Muscle of back (tissue), 11 donors: ENCODE results near the gene CCNY. TPM values are rescaled to one million over a fixed set of nuclear protein-coding genes. Genes with fewer than 3 reads are reported as not detected.

Experiments used
- DNase-seq, 3 donors: peaks; one replicate each; pipeline versions ENCODE4 v3.0.0 to v3.0.0-alpha.2; 2013
- polyA plus RNA-seq, 10 donors: library from polyadenylated mRNA; unstranded; fragments of 120-200 nt; gene quantifications; one replicate each; pipeline ENCODE4 v1.2.1, GENCODE V29; 2013; ENCODE audit not compliant: insufficient read length in 10 of 10

Gene CCNY
- polyA plus RNA-seq, 10 donors = 79.1 to 108 (median 95.8) TPM

DNA sequence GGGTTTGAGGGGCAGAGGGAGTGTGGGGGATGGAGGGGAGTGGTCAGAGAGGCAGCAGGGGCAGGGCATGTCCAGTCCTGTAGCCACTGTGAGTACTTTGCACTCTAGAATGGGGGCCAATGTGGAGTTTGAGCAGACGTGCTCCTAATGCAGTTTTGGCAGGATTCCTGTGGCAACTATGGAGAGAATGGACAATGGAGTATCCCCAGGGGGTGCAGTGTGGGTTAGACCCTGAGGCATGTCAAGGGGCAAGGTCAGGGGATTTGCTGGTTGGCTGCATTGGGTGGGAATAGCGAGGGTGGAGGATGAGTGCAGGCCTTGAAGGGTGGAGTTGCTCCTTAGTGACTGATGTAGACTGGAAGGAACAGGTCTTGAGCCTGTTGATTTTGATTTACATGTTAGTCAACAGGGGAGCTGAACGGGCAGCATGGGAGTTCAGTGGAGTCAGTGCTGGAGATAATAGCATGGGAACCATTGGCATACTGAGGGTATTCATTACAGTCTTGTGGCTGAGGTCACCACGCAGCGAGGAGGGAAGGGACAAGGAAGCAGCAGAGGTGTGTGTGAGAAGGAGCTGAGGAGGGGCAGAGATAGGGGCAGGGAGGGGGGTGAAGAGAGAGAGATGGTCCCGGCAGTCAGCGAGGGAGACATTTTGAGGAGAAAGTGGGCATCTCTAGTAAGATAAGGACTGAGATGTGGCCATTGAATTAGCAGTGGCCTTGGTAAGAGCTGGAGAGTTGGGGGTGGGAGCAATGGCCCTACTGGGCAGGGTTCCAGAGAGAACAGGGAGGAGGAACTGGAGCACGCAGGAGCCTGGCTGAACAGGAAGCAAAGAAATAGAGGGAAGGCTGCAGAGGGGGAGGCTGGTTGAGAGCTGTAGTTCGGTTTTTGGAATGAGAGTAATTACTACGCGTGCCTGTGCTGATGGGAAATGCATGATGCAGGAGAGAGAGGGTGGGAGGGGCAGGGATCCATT is 112.7 kb downstream of the CCNY start:
- peak in 1 of 3 donors; percentile 49 for DNase-seq

DNA sequence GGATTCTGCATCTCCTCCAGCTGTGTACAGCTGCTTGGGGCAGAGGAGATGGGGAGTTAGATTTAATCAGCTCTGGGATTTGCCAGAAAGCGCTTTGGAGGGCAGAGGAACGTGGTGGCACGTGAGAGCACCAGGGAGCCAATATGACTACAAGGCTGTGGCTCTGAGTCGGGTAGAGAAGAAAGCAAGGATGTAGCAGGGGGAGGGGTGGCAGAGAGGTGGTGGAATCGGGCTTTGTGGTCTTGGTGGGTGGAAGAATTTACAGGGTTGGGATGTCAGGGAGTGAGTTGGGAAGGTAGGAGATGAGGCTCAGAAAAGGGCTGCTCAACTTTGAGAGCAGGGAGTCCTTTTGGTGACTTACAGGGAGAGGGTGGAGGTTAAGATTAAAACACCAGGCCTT is 113.6 kb downstream of the CCNY start:
- DNase-seq = no peak

DNA sequence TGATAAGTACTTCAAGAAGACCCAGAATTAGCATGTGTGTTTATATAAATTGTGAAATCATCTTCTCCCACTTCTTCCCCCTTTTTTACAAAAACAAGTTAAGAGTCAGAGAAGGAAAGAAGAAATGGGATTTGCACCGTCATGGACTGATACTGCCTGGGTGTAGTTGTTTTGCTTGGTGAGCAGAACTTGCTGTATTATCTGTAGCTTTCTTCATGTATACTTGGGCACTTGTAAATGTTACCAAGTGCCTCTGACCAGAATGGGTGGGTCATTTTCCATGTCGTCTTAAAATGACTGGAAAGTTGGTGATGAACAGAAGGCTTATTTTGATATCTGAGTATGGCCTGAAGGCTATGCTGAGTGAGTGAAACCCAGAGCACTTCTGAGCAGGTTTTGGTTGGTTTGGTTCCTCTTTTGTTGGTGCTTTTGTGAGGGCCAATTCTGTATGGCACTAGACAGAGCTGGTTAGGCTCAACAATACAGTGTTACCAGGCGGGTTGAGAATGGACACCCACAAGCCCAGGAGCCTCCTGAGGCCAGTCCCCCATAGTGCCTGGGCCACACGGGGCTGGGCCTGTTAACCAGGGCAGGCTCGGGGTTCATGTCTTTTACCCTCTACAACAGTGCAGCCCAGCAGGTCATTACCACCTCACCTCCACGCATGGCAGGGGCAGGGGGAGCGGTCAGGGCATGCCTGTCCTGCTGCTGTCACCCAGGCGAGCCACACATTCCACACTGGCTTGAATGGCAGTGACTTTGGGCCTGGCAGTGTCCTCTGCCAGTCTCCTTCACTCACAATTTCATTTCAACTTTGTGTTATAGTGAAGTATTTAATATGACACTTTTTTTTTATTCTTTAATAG is 115.1 kb downstream of the CCNY start:
- DNase-seq = no peak

DNA sequence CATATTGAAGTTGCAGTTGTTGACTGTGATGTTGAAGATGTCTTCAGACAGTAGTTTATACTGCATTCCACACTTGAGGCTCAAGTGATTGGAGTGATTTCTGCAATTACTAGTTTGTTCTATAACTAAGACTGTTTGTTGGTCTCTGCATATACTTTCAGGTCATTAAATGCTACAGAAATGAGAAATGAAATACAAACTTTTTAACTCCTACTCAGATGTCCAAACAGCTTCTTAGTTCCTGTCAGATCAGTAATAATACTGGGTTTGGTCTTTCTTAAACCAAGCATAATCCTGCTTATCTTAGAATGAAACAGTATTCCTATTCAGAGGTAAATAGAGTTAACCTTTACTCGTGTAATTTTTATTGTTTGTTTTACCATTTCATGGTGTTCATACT is 115.9 kb downstream of the CCNY start:
- no peak for DNase-seq

DNA sequence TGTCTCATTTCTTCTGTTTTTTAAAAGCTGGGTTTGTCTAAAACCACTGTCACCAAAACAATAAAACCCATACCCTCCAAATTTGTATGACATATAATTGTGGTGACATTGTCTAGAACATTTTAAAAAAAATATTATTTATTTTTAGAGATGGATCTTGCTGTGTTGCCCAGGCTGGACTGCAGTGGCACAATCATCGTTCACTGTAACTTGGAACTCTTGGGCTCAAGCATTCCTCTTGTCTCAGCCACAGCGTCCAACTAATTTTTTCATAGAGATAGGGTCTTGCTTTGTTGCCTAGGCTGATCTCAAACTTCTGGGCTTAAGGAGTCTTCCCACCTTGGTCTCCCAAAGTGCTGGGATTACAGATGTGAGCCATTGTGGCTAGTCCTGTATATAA is 116.5 kb downstream of the CCNY start:
- DNase-seq = no peak

DNA sequence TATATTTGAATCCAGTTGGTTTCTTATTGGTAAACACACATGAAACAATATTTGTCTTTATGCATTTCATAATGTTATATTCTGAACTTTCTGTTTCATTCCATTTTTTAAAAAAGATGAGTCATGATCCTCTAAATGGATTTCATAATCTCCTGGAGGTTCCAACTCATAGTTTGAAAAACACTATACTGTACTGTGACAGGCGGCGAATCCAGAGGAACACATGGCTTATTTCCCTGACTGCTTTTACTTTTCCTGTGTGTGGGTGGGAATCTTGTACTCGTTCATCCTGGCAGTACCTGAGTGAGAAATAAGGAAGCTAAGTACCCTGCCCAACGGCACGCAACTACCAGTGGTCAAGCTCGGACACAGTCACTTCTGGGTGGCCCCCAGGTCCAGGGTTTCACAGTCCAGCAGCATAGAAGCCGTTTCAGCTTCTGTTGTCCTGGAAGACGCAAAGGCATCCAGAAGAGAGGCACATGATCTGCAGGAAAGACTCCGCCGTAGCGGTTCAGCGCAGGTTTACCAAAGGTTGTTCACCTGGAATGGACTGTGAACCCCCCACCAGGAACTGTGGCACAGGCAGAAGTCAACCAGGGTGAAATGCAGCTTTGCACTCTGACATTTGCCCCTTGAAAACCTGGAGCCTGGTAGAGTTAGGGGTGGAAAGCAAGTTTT is 117.7 kb downstream of the CCNY start:
- peak in 1 of 3 donors; percentile 51 for DNase-seq

DNA sequence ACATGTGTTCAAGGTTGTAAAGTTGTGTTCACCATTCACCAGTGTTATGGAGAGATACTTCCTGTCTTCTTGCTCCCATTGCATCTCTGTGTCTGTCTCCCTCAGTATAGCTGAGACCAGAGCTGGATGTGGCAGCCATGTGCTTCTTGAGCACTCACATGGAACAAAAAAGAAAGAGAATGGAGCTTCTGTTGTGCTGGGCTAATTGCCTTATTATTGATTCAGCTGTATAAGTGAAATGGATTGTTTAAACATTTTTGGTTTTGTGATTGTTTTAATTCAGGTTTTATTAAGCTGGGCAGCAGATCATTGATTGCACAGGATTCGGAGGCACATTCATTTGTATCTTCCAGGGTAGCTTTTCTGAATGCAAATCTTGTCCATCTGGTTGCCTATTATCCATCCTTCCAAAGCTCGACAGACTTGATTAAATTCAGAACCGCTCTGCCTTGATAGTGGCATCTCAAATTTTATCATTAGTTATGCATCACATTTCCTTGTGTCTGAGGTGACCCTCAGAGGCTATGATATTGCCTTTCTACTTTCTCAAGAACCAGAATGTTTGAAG is 119.9 kb downstream of the CCNY start:
- DNase-seq = no peak

DNA sequence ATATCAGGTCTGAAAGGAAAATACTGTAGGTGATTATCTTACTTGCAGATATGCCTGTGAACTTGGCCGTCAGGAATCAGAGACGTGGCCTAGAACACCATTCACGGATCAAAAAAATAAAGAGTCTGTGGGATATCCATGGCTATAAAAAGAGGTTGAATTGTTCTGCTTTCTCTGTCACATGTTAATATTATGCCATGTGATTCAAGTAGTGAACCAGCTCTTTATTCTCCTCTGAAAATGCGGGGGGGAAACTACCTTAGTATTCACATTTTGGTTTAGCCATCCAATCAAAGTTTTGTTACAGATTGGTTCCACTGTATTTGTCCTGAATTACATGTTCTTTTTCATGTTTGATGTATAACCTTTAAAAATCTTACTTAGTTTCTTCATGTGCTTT is 120.5 kb downstream of the CCNY start:
- DNase-seq = no peak

DNA sequence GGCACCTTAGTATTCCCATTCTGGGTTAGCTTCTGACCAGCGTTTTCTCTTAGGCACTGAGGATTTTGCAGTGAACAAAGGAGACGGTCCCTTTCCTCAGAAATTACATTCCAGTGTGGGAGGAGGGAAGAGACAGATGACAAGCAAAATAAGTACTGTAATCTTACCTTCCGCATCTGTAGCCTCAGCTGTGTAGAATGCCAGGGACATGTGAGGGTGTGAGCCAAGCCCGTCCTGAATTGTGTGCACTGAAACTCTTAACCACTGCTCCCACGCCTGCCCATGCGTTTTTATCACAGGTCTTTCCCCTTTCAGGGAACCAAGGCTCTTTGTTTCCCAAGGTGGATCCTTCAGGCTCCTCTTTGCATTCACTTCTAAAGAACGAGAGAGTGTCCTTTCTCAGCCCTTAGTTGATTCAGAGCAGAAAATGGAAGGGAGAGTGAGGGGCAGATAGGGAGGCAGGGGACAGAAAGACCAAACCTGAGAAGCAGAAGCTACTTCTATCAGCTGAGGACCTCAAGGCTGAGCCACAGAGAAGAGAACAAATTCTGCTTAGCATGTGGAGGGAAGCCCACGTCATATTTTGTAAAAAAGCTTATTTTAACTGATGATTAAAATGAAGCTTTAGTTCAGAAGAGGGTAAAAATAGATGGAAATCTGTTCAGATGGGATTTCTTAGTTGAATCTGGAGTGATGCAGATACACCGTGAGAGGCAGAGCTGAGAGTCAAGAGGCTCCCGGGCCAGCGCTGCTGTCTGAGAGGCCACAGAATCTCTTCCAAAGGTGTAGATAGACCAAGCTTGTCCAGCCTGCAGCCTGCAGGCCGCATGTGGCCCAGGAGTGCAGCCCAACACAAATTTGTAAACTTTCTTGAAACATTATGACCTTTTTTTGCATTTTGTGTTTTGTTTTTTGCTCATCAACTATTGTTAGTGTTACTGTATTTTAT is 122.5 kb downstream of the CCNY start:
- DNase-seq = no peak

DNA sequence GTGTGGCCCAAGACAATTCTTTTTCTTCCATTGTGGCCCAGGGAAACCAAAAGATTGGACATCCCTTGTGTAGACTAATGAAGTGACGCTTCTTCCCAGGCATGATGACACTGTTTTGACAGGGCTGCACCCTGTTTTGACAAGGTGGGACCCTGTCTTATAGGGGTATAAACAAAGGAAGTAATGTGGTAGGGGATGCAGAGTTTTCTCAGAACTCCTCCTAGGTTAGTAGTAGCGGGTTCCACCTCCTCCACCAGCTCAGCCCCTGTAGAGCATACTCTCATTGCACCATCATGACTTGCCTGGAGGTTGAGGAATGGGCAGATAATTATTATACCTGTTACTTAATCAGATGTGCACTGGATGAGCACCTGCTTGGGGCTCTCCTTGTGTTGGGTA is 123.1 kb downstream of the CCNY start:
- DNase-seq = no peak

DNA sequence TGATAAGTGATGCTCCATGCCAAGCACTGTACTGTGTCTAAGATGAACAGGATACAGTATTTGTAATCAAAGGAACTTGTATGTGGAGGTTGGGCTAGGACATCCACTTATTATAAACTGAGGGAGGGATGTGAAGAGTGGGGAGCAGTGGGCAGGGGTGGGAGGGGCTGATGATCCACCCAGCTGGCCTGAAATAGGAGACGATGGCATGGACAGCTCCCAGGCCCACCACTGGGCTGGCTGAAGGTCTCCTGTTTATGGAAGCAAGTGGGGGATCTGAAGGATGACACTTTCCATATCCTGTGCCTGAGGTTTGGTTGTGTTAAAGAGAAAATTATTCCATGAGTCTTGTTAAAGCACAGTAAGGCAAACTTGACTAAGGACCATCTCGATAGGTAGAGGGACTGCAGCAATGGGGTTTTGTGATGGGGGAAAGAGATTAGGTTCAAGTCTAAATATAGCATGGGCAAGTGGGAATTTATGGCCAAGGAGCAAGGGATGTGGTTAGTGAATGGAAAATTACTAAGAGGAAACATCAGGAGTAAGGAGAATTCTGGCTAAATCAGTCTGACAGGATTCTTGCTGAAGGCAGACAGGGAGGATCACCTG is 124.6 kb downstream of the CCNY start:
- peak in 1 of 3 donors; percentile 30 for DNase-seq

DNA sequence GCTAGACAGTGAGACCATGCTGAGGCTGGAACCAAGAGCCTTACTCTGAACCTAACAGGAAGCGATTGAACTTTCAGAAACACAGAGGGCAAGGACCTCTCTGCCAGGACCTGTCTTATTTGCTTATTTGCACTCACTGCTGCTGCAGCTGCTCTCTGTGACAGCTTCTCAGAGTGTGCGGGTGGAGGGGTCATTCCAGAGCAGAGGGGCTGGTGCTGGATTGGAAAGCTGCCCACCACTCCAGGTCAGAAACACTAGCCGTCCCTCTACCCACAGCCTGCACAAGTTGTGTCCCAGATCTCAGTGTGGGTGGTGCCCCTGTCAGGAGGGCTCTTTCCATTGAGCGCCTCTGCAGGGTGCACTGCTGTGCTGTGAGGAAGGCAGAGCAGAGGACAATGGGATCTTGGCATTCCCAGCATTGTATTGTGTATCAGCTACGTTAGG is 126.2 kb downstream of the CCNY start:
- DNase-seq = peak in 1 of 3 donors; percentile 35

DNA sequence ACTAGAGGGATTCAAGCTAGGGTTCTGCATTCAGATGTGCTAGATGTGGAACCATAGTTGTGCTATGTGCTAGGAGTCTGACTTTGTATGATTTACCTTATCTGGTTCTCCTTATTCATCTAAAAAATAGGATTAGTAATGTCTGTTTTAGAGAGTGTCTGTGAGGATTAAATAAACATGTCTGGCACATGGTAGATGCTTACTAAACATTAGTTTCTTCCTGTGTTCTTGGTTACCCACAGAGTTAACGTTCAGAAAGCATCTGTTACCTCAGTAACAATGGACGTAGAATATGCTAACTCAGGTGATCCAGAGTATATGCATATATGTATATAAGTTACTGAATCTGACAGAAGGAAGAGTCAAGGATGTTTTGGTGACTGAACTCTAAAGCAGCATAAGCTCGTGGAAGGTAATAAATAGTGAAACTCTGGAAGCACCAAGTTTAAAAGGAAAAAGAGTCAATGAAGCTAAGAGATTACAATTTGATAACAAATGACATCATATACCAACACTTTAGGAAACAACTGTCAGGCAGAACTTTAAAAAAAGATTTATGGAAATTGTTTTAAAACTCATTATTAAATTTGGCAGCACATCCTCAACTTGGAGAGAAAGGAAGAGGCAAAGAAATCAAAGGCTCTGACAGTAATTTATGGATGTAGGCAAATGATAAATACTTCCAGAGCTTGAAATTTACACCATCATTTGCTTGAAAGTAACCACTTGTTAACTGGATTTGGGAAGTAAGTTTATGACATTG is 127.0 kb downstream of the CCNY start:
- DNase-seq = no peak

DNA sequence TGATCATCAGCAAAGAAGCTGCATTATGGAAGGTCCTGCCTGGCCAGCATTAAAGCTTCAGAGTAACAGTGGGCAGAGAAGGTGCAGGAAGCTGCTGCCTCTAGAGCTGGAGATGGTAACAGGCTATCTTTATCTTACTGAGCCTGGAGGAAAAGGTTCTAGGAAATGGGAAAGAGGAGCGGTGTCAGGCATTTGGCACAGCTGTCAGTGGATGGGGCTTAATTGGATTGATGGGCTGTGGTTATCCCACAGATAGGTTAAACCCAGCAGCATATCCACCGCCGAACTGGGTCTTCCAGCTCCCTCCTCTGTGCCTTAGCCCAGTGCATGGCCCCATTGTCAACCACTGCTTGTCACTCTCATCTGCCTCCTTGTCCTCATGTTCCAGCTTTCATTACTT is 127.6 kb downstream of the CCNY start:
- no peak for DNase-seq

DNA sequence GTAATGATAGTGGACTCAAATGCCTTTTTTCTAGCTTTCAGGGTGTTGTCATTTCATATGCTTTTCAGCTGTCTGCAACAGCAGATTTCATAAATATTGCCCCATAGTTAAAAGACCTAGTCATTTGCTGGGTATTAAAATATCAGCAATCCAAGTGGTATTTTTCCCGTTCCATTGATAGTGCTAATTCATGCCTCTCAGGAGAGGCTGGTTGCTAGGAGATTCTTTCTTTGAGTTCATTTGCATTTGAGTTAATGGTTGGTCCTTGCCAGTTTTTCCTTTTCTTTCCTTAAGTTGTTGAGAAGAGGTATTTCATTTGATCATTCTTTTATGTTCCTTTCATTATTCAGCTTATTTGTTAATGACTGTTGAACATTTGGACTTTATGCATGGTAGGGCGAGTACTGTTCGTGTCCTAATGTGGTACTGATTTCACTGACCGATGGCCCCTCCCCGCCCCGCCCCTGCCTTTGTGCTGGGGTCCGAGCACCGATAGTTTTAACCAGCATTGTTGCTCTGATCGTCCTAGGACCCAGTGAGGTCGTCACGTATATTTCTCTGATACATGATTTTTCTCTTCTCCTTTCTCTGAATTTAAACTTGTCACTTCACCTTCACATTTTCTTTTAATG is 128.6 kb downstream of the CCNY start:
- no peak for DNase-seq

DNA sequence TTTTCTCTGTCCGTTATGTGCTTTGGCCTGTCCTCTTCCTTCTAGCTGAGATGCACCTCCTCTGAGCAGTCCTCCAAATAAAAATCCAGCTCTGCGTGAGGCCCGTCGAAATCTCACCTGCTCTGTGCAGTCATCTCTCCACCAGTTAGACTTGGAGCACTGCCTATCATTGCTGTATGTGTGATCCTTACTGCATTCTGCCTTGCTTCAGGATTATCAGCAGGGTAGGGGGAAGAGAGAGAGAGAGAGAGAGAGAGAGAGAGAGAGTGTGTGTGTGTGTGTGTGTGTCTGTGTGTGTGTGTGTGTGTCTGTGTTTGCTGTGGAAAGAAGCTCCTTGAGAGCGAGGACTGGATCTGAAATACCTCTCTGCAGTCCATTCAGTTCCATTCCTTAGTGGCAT is 129.4 kb downstream of the CCNY start:
- no peak for DNase-seq

DNA sequence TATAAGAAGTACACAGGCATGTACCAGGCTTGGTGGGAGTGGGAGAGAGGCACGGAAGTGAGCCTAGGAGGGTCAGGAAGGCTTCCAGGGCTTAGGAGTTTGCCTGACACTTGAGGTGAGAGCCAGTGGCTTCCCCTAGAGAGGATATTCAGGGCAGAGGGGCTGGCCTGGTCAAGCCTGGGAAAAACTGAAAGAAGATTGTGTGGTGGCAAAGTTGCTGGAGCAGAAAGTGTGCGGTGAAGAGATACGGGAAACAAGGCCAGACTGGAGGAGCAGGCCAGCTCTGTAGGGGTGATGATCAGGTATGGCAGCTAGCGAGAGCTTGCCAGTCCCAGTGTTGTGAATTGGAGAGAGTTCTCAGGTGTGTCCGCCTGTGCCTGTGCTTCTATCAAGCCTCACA is 129.9 kb downstream of the CCNY start:
- no peak for DNase-seq

DNA sequence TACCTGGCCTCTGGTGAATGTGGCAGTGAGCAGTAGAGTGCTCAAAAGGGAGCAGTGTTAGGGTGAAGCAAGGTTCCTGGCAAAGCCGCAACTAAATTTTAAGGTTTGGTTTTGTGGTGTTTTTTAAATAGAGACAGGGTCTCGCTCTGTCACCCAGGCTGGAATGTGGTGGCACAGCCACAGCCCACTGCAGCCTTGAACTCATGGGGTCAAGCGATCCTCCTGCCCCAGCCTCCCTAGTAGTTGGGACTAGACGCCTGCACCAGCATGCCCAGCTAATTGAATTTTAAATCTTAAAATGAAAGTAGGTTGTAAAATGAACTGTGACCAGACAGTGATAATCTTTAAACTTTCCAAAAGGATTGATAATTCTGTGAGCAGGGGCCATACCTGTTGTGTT is 130.4 kb downstream of the CCNY start:
- DNase-seq = no peak

DNA sequence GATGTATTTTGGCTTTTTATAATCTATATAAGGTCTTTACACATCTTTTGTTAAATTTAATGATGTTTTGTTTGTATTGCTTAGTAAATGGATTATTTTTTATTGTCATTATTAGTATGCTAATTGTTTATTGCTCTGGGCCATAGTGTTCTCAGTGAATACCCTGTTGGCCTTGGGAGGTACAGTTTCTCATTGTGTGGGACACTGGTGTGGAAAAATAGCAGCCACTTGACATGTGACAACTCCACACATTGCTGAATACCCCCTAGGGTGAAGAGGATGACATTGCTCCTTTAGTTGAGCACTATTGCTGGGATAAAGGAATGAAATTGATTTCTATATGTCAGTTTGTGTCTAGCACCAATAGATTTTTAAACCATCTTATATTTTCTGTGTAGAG is 130.9 kb downstream of the CCNY start:
- no peak for DNase-seq
